Karpas-422 (cell line): ENCODE results near the gene PSMB11. TPM values are rescaled to one million over a fixed set of nuclear protein-coding genes. Genes with fewer than 3 reads are reported as not detected.
"Not testable (repeated sequence)": the region's sequence is repeated elsewhere in the genome, so short reads cannot be mapped to it uniquely, and the experiment has no call there.

Experiments
- DNase-seq: peaks from one replicate; pipeline ENCODE4 v3.0.0-alpha.2; 2015
- H2AFZ ChIP-seq: fragments of 200-600 bp; sonication (generic); 2 replicates; pipeline ENCODE4 v1.6.1; 2014; ENCODE audit warnings: antibody characterized with exemption, low read length, mixed read lengths
- H3K27ac ChIP-seq: fragments of 200-600 bp; sonication (generic); 2 replicates; pipeline ENCODE4 v1.5.1; 2014; ENCODE audit warnings: mild to moderate bottlenecking, low read length, moderate library complexity
- H3K27me3 ChIP-seq: fragments of 200-600 bp; sonication (generic); 2 replicates; pipeline ENCODE4 v1.6.1; 2014; ENCODE audit warnings: low read length, mixed read lengths
- H3K36me3 ChIP-seq: fragments of 200-600 bp; sonication (generic); 2 replicates; pipeline ENCODE4 v1.6.1; 2014; ENCODE audit warnings: low read length, mixed read lengths; ENCODE audit not compliant: insufficient read depth
- H3K4me1 ChIP-seq: fragments of 200-600 bp; sonication (generic); 2 replicates; pipeline ENCODE4 v1.6.1; 2014; ENCODE audit warnings: mild to moderate bottlenecking, low read length, mixed read lengths
- H3K4me2 ChIP-seq: fragments of 200-600 bp; sonication (generic); 2 replicates; pipeline ENCODE4 v1.6.1; 2014; ENCODE audit warnings: low read length, low read depth, mild to moderate bottlenecking; ENCODE audit not compliant: poor library complexity, severe bottlenecking
- H3K4me3 ChIP-seq: fragments of 200-600 bp; sonication (generic); 2 replicates; pipeline ENCODE4 v1.5.1; 2014; ENCODE audit warnings: mild to moderate bottlenecking, antibody characterized with exemption, low read length, mixed read lengths
- H3K79me2 ChIP-seq: fragments of 200-600 bp; sonication (generic); 2 replicates; pipeline ENCODE4 v1.6.1; 2014; ENCODE audit warnings: mild to moderate bottlenecking, low read length, mixed read lengths
- H3K9ac ChIP-seq: fragments of 200-600 bp; sonication (generic); 2 replicates; pipeline ENCODE4 v1.6.0; 2014; ENCODE audit warnings: low read length
- H3K9me2 ChIP-seq: fragments of 200-600 bp; sonication (generic), shearing (Covaris generic); replicated peaks from 2 replicates; pipeline ENCODE4 v1.6.0; 2014; ENCODE audit warnings: mild to moderate bottlenecking, low read length, moderate library complexity; ENCODE audit not compliant: insufficient read depth
- H3K9me3 ChIP-seq: fragments of 300-700, 200-600 bp; sonication (generic); 2 replicates; pipeline ENCODE4 v1.6.1; 2014; ENCODE audit warnings: low read length, mixed read lengths
- H4K20me1 ChIP-seq: fragments of 200-600 bp; sonication (generic); 2 replicates; pipeline ENCODE4 v1.6.1; 2014; ENCODE audit warnings: mild to moderate bottlenecking, antibody characterized with exemption, low read length, low read depth; ENCODE audit not compliant: insufficient read depth
- total RNA-seq: library from RNA; depleted of rRNA; stranded (reverse); fragments of >200 nt; shearing (Covaris generic); gene quantifications from 2 replicates; pipeline ENCODE4 v1.2.3, GENCODE V29; 2014; ENCODE audit warnings: low replicate concordance

The PSMB11 gene
- total RNA-seq, 1 experiment from 2014 or later, result not detected

DNA sequence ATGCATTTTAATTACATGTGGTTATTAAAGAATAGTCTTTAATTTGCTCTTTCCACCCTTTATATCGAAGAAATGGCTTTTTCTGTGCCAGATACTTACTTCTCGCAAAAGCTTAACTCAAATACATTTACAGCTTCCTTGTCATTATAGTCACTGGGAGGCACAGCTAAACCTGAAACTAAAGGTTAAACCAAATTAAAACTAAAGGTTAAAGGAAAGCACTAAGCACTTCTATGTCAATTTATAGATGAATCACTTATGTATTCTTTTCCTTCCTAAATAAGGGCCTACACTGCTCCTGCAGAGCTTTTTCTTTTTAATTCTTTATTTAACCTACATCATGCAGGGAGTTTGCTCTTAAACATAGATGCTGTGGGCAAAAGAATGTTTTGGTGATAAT lies 41.2 kb upstream of the PSMB11 start:
- H3K27me3 ChIP-seq, result no peaks in the 10 kb centered on the region
- no peak overlapping the region for H3K4me3 ChIP-seq
- no peaks in the 10 kb centered on the region for H3K36me3 ChIP-seq
- H3K9me2 ChIP-seq, result no peaks in the 10 kb centered on the region
- peaks cover 5% of the 10 kb centered on the region for H3K4me1 ChIP-seq
- H3K79me2 ChIP-seq, result no peaks in the 10 kb centered on the region
- no peak overlapping the region for H3K9ac ChIP-seq
- H3K9me3 ChIP-seq, result no peaks in the 10 kb centered on the region
- no peaks in the 10 kb centered on the region for H4K20me1 ChIP-seq
- no peak overlapping the region for H3K4me2 ChIP-seq
- no peak for DNase-seq
- no peak overlapping the region for H3K27ac ChIP-seq
- H2AFZ ChIP-seq, result no peak overlapping the region

DNA sequence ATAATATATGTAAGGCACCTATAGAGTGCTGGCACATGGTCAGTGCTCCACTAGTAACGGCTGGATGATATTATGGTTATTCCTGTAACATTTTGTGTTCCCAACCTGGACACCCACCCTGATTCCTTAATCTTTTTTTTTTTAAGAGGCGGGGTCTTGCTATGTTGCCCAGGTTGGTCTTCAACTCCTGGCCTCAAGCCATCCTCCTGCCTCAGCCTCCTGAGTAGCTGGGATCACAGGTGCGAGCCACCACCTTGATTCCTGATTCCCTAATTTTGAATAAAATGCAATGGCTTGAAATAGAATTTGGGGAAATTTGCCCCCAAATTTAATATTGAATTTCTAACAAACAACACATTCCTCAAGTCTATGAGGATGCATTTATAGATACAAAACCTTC lies 39.4 kb upstream of the PSMB11 start:
- no peak overlapping the region for H3K4me2 ChIP-seq
- no peaks in the 10 kb centered on the region for H3K36me3 ChIP-seq
- H4K20me1 ChIP-seq, result no peaks in the 10 kb centered on the region
- H3K27me3 ChIP-seq, result no peaks in the 10 kb centered on the region
- no peak overlapping the region for H3K9ac ChIP-seq
- H3K9me3 ChIP-seq, result no peaks in the 10 kb centered on the region
- H2AFZ ChIP-seq, result no peak overlapping the region
- DNase-seq, result no peak
- H3K27ac ChIP-seq, result no peak overlapping the region
- no peak overlapping the region for H3K4me3 ChIP-seq
- 0 out of 2 replicates have a peak, but pooled peaks cover 5% of the 10 kb centered on the region for H3K79me2 ChIP-seq
- H3K4me1 ChIP-seq, result peaks cover 17% of the 10 kb centered on the region
- no peaks in the 10 kb centered on the region for H3K9me2 ChIP-seq

DNA sequence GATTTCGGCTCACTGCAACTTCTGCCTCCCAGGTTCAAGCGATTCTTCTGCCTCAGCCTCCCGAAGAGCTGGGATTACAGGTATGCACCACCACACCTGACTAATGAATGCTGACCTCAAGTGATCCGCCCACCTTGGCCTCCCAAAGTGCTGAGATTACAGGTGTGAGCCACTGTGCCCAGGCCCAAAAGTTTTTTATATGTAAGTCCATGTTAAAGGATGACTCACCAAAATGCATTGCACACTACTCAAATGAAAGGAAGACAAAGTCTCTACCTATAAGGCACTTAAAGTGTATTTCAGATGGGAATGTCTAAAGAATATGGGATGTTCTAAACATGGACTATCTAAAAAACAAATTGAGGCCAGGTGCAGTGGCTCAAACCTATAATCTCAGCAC lies 37.7 kb upstream of the PSMB11 start:
- not testable (repeated sequence) for H4K20me1 ChIP-seq, H3K9me2 ChIP-seq, H3K9me3 ChIP-seq, H3K4me2 ChIP-seq, H3K27me3 ChIP-seq, H3K27ac ChIP-seq, H3K36me3 ChIP-seq, DNase-seq, H3K9ac ChIP-seq, H3K4me3 ChIP-seq, H3K79me2 ChIP-seq, H2AFZ ChIP-seq
- H3K4me1 ChIP-seq, result peaks cover 32% of the 10 kb centered on the region

DNA sequence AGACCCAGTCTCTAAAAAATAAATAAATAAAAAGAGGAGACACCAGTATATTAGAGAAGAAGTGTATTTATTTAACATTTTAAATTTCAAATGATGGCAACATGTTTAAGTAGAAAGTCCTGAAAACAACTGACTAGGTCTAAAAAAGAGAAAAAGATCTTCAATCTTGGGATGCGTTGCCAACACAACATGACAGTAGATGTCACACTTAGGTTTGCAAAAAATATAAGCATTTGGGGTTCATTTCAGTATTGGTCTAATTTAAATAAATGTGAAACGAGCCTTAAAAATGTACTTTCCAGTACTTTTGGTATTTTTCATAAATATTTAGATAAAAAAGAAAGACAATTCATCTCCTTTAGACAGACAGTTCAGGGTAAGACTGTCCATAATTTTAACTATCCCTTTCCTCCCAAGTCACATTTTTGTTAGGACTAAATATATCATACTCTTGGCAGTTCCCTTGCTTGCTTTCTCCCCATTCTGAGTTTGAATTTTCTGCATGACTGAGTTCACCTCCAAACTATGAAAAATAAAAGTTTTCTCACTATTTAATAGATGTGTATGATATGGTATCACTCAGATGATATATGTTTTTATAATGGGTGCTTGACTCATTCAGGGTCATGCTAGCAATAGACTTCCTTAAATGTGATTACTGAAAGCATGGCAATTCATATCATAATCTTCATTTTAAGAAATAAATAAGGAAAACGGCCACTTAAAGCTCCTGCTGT lies 36.4 kb upstream of the PSMB11 start:
- no peaks in the 10 kb centered on the region for H4K20me1 ChIP-seq
- no peak overlapping the region for H3K27ac ChIP-seq
- 0 out of 2 replicates have a peak, but pooled peaks cover 6% of the 10 kb centered on the region for H3K79me2 ChIP-seq
- H3K9me3 ChIP-seq, result no peaks in the 10 kb centered on the region
- H3K4me1 ChIP-seq, result peaks cover 44% of the 10 kb centered on the region
- peak; percentile 46 for DNase-seq
- peak overlapping the region; percentile 82 for H3K4me3 ChIP-seq
- H3K9ac ChIP-seq, result peak overlapping the region; percentile 89
- no peaks in the 10 kb centered on the region for H3K36me3 ChIP-seq
- no peaks in the 10 kb centered on the region for H3K27me3 ChIP-seq
- no peak overlapping the region for H2AFZ ChIP-seq
- H3K4me2 ChIP-seq, result peak overlapping the region; percentile 92
- no peaks in the 10 kb centered on the region for H3K9me2 ChIP-seq

DNA sequence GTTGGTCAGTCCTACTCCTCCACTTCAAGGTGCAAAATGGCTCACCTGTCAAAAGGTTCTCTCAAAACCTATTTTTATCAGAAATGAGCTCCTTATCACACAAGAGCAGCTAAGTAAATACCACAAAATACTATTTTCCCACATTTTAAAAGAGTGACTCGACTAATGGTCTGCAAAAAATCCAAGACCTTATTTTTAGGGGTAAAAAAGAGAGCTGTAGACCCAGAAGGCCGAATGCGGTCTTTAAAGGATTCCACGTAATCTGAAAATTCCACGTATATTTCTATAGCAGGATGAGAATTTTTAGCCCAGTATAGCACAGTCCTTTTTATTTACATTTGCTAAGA lies 35.9 kb upstream of the PSMB11 start:
- no peak for DNase-seq
- peaks cover 44% of the 10 kb centered on the region for H3K4me1 ChIP-seq
- no peaks in the 10 kb centered on the region for H3K27me3 ChIP-seq
- peak overlapping the region; percentile 82 for H3K4me3 ChIP-seq
- peak overlapping the region; percentile 89 for H3K9ac ChIP-seq
- H3K9me3 ChIP-seq, result no peaks in the 10 kb centered on the region
- no peaks in the 10 kb centered on the region for H3K9me2 ChIP-seq
- no peaks in the 10 kb centered on the region for H3K36me3 ChIP-seq
- H4K20me1 ChIP-seq, result no peaks in the 10 kb centered on the region
- H3K79me2 ChIP-seq, result 0 out of 2 replicates have a peak, but pooled peaks cover 6% of the 10 kb centered on the region
- H3K27ac ChIP-seq, result peak overlapping the region; percentile 58; the same call in 1 of the 2 replicates
- H2AFZ ChIP-seq, result peak overlapping the region; percentile 73
- H3K4me2 ChIP-seq, result peak overlapping the region; percentile 92

DNA sequence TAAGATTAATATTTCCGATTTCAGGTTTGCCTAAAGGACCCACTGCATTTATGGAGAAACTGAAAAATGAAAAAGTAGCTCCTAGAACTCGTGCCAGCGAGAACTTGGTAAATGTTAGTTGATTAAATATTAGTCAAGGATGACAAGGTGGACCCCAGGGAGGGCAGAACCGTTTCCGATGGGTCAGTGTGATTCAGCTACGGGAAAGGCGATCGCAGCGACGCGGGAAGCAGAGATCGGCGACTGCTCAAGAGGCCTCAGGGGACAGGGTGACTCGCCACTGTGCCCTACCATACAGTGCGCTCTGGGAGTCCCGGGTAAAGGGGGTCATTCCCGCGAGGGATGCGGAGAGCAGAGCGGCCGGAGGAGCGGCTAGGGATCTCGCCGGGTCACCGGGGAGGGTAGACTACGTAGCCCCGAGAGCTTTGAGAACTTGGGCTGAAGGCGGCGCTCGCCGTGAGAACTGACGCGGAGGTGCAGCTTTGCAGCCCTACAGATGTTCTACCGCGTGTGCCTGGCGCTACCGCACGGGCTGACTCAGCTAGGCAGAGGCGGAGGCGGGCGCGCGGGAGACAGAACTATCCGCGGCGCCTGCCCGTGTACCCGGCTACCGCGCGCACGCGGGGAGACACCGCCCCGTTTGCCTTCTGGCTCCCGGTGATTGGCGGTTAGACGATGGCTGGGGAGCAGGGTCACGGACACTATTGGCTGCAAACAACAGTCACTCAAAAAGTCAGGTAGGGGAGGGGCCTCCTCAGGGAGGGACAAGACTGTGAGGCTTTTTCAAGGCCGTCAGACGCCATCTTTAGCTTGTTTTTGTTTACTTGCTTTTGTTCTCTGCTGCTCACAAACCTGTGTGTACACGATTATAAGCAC lies 35.2 kb upstream of the PSMB11 start:
- Histone ChIP-seq H3K79me2 (0 out of 2 replicates have a peak, but pooled peaks cover 6% of the 10 kb centered on the region), H3K4me1 (peaks cover 44% of the 10 kb centered on the region), H3K9me3 (no peaks in the 10 kb centered on the region), H3K9ac (peak overlapping the region; percentile 89), H3K9me2 (no peaks in the 10 kb centered on the region), H3K4me3 (peak overlapping the region; percentile 82), H4K20me1 (no peaks in the 10 kb centered on the region), H2AFZ (peak overlapping the region; percentile 73), H3K4me2 (peak overlapping the region; percentile 92), H3K27ac (peak overlapping the region; percentile 59), H3K36me3 (no peaks in the 10 kb centered on the region), H3K27me3 (no peaks in the 10 kb centered on the region)
- DNase-seq, result peak; percentile 100

DNA sequence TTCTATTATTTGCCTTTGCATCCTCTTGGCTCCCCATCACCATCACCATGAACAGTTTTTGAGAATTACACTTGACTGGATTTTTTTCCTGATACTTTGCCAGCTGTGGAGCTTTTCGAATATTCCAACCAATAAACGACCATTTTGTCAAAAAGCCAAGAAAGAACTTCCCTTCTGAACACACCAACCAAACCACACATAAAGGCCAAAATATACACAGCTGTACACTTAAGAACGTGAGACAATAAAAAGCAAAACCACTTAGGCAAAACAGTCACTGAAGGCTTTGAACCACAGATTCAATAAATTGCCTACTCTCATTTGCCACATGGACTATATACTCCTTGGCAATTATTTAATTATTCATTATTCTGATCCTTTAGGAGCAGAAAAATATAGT lies 33.2 kb upstream of the PSMB11 start:
- peak; percentile 75 for DNase-seq
- H3K4me3 ChIP-seq, result peak overlapping the region; percentile 69

DNA sequence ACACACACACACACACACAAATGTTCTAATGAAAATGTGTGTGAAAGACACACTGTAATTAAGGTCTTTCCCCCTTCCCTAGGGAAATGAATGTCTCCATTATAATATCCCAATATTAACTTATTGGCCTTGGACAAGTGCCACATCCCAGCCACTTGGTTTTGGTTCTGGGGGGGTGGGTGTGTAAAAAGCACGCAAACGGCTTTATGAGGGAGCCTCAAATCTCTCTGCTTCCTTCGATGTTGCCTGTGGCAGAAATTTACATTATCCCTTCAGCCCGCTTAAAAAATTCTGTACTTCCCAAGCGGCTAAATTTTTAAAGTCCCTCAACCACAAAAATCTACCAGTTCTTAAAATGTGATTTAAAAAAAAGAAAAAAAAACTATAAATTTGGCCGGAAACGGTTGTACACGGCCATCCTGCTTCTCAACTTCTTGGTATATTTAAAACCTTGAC lies 32.5 kb upstream of the PSMB11 start:
- 0 out of 2 replicates have a peak overlapping the region, but pooled peaks have one; percentile 15 for H2AFZ ChIP-seq
- H3K9ac ChIP-seq, result peak overlapping the region; percentile 67
- peak overlapping the region; percentile 69 for H3K4me3 ChIP-seq
- peak overlapping the region; percentile 63 for H3K27ac ChIP-seq
- peak overlapping the region; percentile 89 for H3K4me2 ChIP-seq
- H3K9me2 ChIP-seq, result no peaks in the 10 kb centered on the region
- peaks cover 44% of the 10 kb centered on the region for H3K4me1 ChIP-seq
- no peaks in the 10 kb centered on the region for H3K36me3 ChIP-seq
- no peaks in the 10 kb centered on the region for H3K9me3 ChIP-seq
- 0 out of 2 replicates have a peak, but pooled peaks cover 6% of the 10 kb centered on the region for H3K79me2 ChIP-seq
- no peaks in the 10 kb centered on the region for H3K27me3 ChIP-seq
- H4K20me1 ChIP-seq, result no peaks in the 10 kb centered on the region
- DNase-seq, result peak; percentile 61

More for the DNA sequence above, 33.2 kb upstream of the PSMB11 start:
- Histone ChIP-seq H3K4me1 (peaks cover 44% of the 10 kb centered on the region), H3K9me3 (no peaks in the 10 kb centered on the region), H3K27me3 (no peaks in the 10 kb centered on the region), H3K27ac (peak overlapping the region; percentile 63), H4K20me1 (no peaks in the 10 kb centered on the region), H3K36me3 (no peaks in the 10 kb centered on the region), H2AFZ (peak overlapping the region; percentile 1; the same call in 1 of the 2 replicates), H3K79me2 (0 out of 2 replicates have a peak, but pooled peaks cover 6% of the 10 kb centered on the region), H3K9ac (peak overlapping the region; percentile 67), H3K4me2 (peak overlapping the region; percentile 89), H3K9me2 (no peaks in the 10 kb centered on the region)
